OCI-LY7 (cell line): ENCODE data around the gene DDX51. TPM values are rescaled to one million over a fixed set of nuclear protein-coding genes. Genes with fewer than 3 reads are reported as not detected.

Experiments
- BruUV-seq: library from RNA; stranded (reverse); fragments of 400-500 nt; replicated peaks from 2 replicates; lab custom pipeline; 2021; lab: Mats Ljungman, UMichigan
- CTCF ChIA-PET: fragments of 300-600 bp; sonication (Branson Sonifier 250); formaldehyde crosslinking; loops from one replicate; lab custom pipeline; 2022; ENCODE audit warnings: antibody characterized with exemption; ENCODE audit not compliant: unreplicated experiment; lab: Charles Lee
- POLR2A ChIA-PET: fragments of 300-600 bp; sonication (Branson Sonifier 250); formaldehyde crosslinking; loops from one replicate; lab custom pipeline; 2022; ENCODE audit warnings: antibody characterized with exemption; lab: Charles Lee
- DNase-seq: peaks from one replicate; pipeline ENCODE4 v3.0.0-alpha.2; 2015; ENCODE audit warnings: low spot score
- H2AFZ ChIP-seq: fragments of 200-600 bp; sonication (generic), shearing (Covaris generic); 2 replicates; pipeline ENCODE4 v1.6.1; 2014; ENCODE audit warnings: mild to moderate bottlenecking, antibody characterized with exemption, low read length, moderate library complexity
- H3K27ac ChIP-seq: fragments of 200-600 bp; sonication (generic); 2 replicates; pipeline ENCODE4 v1.5.1; 2014; ENCODE audit warnings: mixed run types, low read depth, mild to moderate bottlenecking, moderate library complexity, low read length, inconsistent platforms; ENCODE audit not compliant: poor library complexity, severe bottlenecking
- H3K36me3 ChIP-seq: fragments of 200-600 bp; sonication (generic); 2 replicates; pipeline ENCODE4 v1.6.1; 2014; ENCODE audit warnings: mild to moderate bottlenecking, antibody characterized with exemption, low read length, moderate library complexity, mixed read lengths; ENCODE audit not compliant: insufficient read depth
- H3K4me1 ChIP-seq: fragments of 200-600 bp; sonication (generic); 2 replicates; pipeline ENCODE4 v1.5.1; 2014; ENCODE audit warnings: mild to moderate bottlenecking, low read length; ENCODE audit not compliant: insufficient read depth, poor library complexity, severe bottlenecking
- H3K4me2 ChIP-seq: fragments of 200-600 bp; sonication (generic); 2 replicates; pipeline ENCODE4 v1.6.1; 2014; ENCODE audit warnings: mild to moderate bottlenecking, low read length
- H3K4me3 ChIP-seq: fragments of 200-600 bp; sonication (generic); 2 replicates; pipeline ENCODE4 v1.5.1; 2014; ENCODE audit warnings: mild to moderate bottlenecking, low read depth, low read length; ENCODE audit not compliant: poor library complexity, severe bottlenecking
- H3K79me2 ChIP-seq: fragments of 200-600 bp; sonication (generic); 2 replicates; pipeline ENCODE4 v1.6.1; 2016; ENCODE audit warnings: low read depth, mild to moderate bottlenecking, low read length, moderate library complexity, mixed read lengths; ENCODE audit not compliant: insufficient read depth
- H3K9me2 ChIP-seq: fragments of 200-600 bp; sonication (generic); 2 replicates; pipeline ENCODE4 v1.6.1; 2016; ENCODE audit warnings: mild to moderate bottlenecking, low read length, mixed read lengths; ENCODE audit not compliant: insufficient read depth
- H3K9me3 ChIP-seq: fragments of 200-600 bp; sonication (generic); 2 replicates; pipeline ENCODE4 v1.6.1; 2014; ENCODE audit warnings: mild to moderate bottlenecking, mixed run types, low read length, mixed read lengths
- H4K20me1 ChIP-seq: fragments of 200-600 bp; sonication (generic); 2 replicates; pipeline ENCODE4 v1.6.1; 2014; ENCODE audit warnings: mild to moderate bottlenecking, antibody characterized with exemption, low read length, moderate library complexity, mixed read lengths; ENCODE audit not compliant: insufficient read depth
- CTCF ChIP-seq: fragments of 200-600 bp; sonication (generic); conservative IDR thresholded peaks from 2 replicates; pipeline ENCODE4 v1.5.1; 2014; ENCODE audit warnings: mild to moderate bottlenecking, antibody characterized with exemption, low read length, moderate library complexity, mixed read lengths
- EZH2phosphoT487 ChIP-seq: fragments of 200-600 bp; sonication (generic); IDR thresholded peaks from 2 replicates; pipeline ENCODE4 v1.6.1; 2018; ENCODE audit warnings: low read depth, borderline replicate concordance, mild to moderate bottlenecking, mixed run types, antibody characterized with exemption, low read length, moderate library complexity, mixed read lengths
- intact Hi-C: fragments of 100-400 bp; cut with micrococcal nuclease; formaldehyde crosslinking; loops from one replicate; pipeline ENCODE4 v1.10.0; 2022; ENCODE audit not compliant: unreplicated experiment
- total RNA-seq, 2 experiments: library from RNA; depleted of rRNA in 1 of 2; stranded (reverse); fragments of >200 nt in 1 of 2; shearing (Covaris generic) in 1 of 2; gene quantifications; 2 replicates each; pipeline ENCODE4 v1.2.3, GENCODE V29; 2014 to 2022

The DDX51 gene
- total RNA-seq, 2 experiments from 2014 or later: 47.1 to 63.1 TPM

GRCh38 chr12:132152411-132152821 lies 8.3 kb upstream of the DDX51 start:
- CTCF ChIA-PET: interaction anchor here (0.6 kb wide), 1 partner anchor 275 kb away, joined by 7 read pairs; no protein-coding TSS in a partner anchor

GRCh38 chr12:132151766-132152410 lies 7.8 kb upstream of the DDX51 start:
- BruUV-seq: no TSS peak
- no peaks in the 10 kb centered on the region for H3K9me2 ChIP-seq
- no peak overlapping the region for H2AFZ ChIP-seq
- intact Hi-C loops: loop anchor here (2.0 kb wide), 1 partner anchor 263 kb away; no protein-coding TSS in a partner anchor
- DNase-seq: no peak
- H3K27ac ChIP-seq: no peak overlapping the region
- H3K4me1 ChIP-seq: no peaks in the 10 kb centered on the region
- ChIA-PET CTCF (interaction anchor here (0.6 kb wide), 1 partner anchor 274 kb away, joined by 7 read pairs; no protein-coding TSS in a partner anchor), POLR2A (no interaction called here)
- peaks cover 12% of the 10 kb centered on the region for H3K9me3 ChIP-seq
- TF ChIP-seq EZH2phosphoT487 (no peak), CTCF (no peak)
- H3K4me3 ChIP-seq: no peak overlapping the region
- peaks cover 63% of the 10 kb centered on the region for H3K36me3 ChIP-seq
- no peaks in the 10 kb centered on the region for H3K79me2 ChIP-seq
- H4K20me1 ChIP-seq: no peaks in the 10 kb centered on the region
- no peak overlapping the region for H3K4me2 ChIP-seq

More at GRCh38 chr12:132152411-132152821, 8.3 kb upstream of the DDX51 start:
- no peak overlapping the region for H2AFZ ChIP-seq
- no peaks in the 10 kb centered on the region for H4K20me1 ChIP-seq
- no peak for DNase-seq
- POLR2A ChIA-PET: no interaction called here
- intact Hi-C loops: loop anchor here (2.0 kb wide), 1 partner anchor 262 kb away; no protein-coding TSS in a partner anchor
- no peaks in the 10 kb centered on the region for H3K79me2 ChIP-seq
- H3K4me1 ChIP-seq: no peaks in the 10 kb centered on the region
- no peaks in the 10 kb centered on the region for H3K9me2 ChIP-seq
- H3K9me3 ChIP-seq: peaks cover 17% of the 10 kb centered on the region
- no peak overlapping the region for H3K4me2 ChIP-seq
- H3K27ac ChIP-seq: no peak overlapping the region
- no TSS peak for BruUV-seq
- no peak for TF ChIP-seq EZH2phosphoT487
- TF ChIP-seq CTCF: no peak
- H3K4me3 ChIP-seq: no peak overlapping the region
- peaks cover 63% of the 10 kb centered on the region for H3K36me3 ChIP-seq

GRCh38 chr12:132151145-132151765 lies 7.1 kb upstream of the DDX51 start:
- Histone ChIP-seq H3K79me2 (peaks cover 3% of the 10 kb centered on the region; the same call in 1 of the 2 replicates), H2AFZ (no peak overlapping the region), H3K4me3 (no peak overlapping the region), H3K27ac (no peak overlapping the region), H4K20me1 (no peaks in the 10 kb centered on the region), H3K4me2 (no peak overlapping the region), H3K36me3 (peaks cover 63% of the 10 kb centered on the region), H3K9me2 (no peaks in the 10 kb centered on the region), H3K4me1 (no peaks in the 10 kb centered on the region), H3K9me3 (peaks cover 6% of the 10 kb centered on the region)
- intact Hi-C loops: no loop called here
- ChIA-PET CTCF (no interaction called here), POLR2A (no interaction called here)
- BruUV-seq: TSS peak; percentile 48
- DNase-seq: no peak
- TF ChIP-seq EZH2phosphoT487 (no peak), CTCF (no peak)
